ENCODE data around the gene BARHL1. TPM values are rescaled to one million over a fixed set of nuclear protein-coding genes. Genes with fewer than 3 reads are reported as not detected.

BARHL1 gene
- polyA plus RNA-seq, 1 donor from 2014 or later, result not detected

- no peaks in the 10 kb centered on the region for H4K20me1 ChIP-seq (ENCODE audit: insufficient read depth)
- no peaks in the 10 kb centered on the region for H3K36me3 ChIP-seq (ENCODE audit: insufficient read depth, low read length)
- peaks cover 25% of the 10 kb centered on the region for H3K27me3 ChIP-seq (ENCODE audit: insufficient read depth, low read depth, low read length)
- no peak overlapping the region for H3K27ac ChIP-seq (ENCODE audit: low read length)
- H3F3A ChIP-seq (ENCODE audit: insufficient read depth, low read length, poor library complexity, severe bottlenecking), result no peaks in the 10 kb centered on the region
- no peak overlapping the region for H3K4me3 ChIP-seq (ENCODE audit: low read length)
- H3K9me2 ChIP-seq (ENCODE audit: insufficient read depth, low read length), result no peaks in the 10 kb centered on the region
- TF ChIP-seq MXI1 (conservative IDR thresholded peaks at IDR 0.05; ENCODE audit: poor library complexity, severe bottlenecking) (no peak), SMC3 (conservative IDR thresholded peaks at IDR 0.05; ENCODE audit: poor library complexity) (no peak), TAF1 (IDR thresholded peaks at IDR 0.05; ENCODE audit: low read depth) (no peak)
- H2AFZ ChIP-seq (ENCODE audit: low read depth, low read length), result no peak overlapping the region
- H3K79me2 ChIP-seq (replicated peaks; ENCODE audit: insufficient read depth, low read length), result no peaks in the 10 kb centered on the region
- no peak overlapping the region for H3K9ac ChIP-seq (ENCODE audit: low read length)
- H3K4me2 ChIP-seq (ENCODE audit: low read length), result no peak overlapping the region
- H3K9me3 ChIP-seq (ENCODE audit: low read length), result no peaks in the 10 kb centered on the region
These were observed 13.8 kb downstream of the BARHL1 start for GRCh38 chr9:132596200-132596599.

GRCh38 chr9:132597073-132597775 is 14.8 kb downstream of the BARHL1 start:
- Histone ChIP-seq H4K20me1 (ENCODE audit: insufficient read depth) (no peaks in the 10 kb centered on the region), H2AFZ (ENCODE audit: low read depth, low read length) (no peak overlapping the region), H3F3A (ENCODE audit: insufficient read depth, low read length, poor library complexity, severe bottlenecking) (no peaks in the 10 kb centered on the region), H3K27ac (ENCODE audit: low read length) (no peak overlapping the region), H3K9ac (ENCODE audit: low read length) (no peak overlapping the region), H3K79me2 (replicated peaks; ENCODE audit: insufficient read depth, low read length) (no peaks in the 10 kb centered on the region), H3K9me3 (ENCODE audit: low read length) (no peaks in the 10 kb centered on the region), H3K9me2 (ENCODE audit: insufficient read depth, low read length) (no peaks in the 10 kb centered on the region), H3K4me3 (ENCODE audit: low read length) (no peak overlapping the region), H3K27me3 (ENCODE audit: insufficient read depth, low read depth, low read length) (peaks cover 15% of the 10 kb centered on the region), H3K4me2 (ENCODE audit: low read length) (no peak overlapping the region), H3K36me3 (ENCODE audit: insufficient read depth, low read length) (no peaks in the 10 kb centered on the region)
- TF ChIP-seq POLR2AphosphoS5 (IDR thresholded peaks at IDR 0.05), result no peak
- TF ChIP-seq MXI1 (conservative IDR thresholded peaks at IDR 0.05; ENCODE audit: poor library complexity, severe bottlenecking), result no peak
- TF ChIP-seq SMC3 (conservative IDR thresholded peaks at IDR 0.05; ENCODE audit: poor library complexity), result no peak
- TF ChIP-seq CTCF (IDR thresholded peaks at IDR 0.05; ENCODE audit: poor library complexity, severe bottlenecking), result no peak
- TF ChIP-seq TAF1 (IDR thresholded peaks at IDR 0.05; ENCODE audit: low read depth), result no peak
- no peak for TF ChIP-seq RAD21 (conservative IDR thresholded peaks at IDR 0.05)
- TF ChIP-seq EP300 (conservative IDR thresholded peaks at IDR 0.05; ENCODE audit: poor library complexity, severe bottlenecking), result no peak
- no peak for TF ChIP-seq EZH2 (IDR thresholded peaks at IDR 0.05; ENCODE audit: borderline replicate concordance, insufficient read depth, low read length, poor library complexity, severe bottlenecking)
- TF ChIP-seq REST (IDR thresholded peaks at IDR 0.05; ENCODE audit: borderline replicate concordance), result no peak

Measured in neural cell (in vitro differentiated cells).